HG03066 (cell line): ENCODE data around the gene CSGALNACT2.

Experiments
- ATAC-seq: cut with Tn5 transposase; IDR thresholded peaks from one replicate; pipeline ENCODE4 v1.9.1; 2021; ENCODE audit warnings: low read depth; ENCODE audit not compliant: unreplicated experiment

The CSGALNACT2 gene

DNA sequence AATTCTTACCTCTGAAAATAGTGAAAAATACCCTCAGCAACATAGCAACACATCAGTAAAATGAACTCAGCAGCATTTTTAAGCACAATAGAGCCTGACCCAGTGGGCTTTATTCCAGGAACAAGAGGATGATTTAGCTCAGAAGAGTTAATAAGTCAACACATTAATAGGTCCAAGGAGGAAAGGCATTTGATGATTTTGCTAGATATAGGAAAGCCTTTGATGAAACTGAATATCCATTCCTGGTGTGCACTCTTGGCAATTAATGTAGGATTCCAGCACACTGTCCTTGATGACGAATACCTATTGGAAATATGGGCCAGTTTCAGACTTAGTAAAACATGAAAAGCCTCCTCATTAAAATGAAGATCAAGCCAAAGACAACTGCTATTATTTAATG lies 86.1 kb downstream of the CSGALNACT2 start:
- no peak for ATAC-seq

DNA sequence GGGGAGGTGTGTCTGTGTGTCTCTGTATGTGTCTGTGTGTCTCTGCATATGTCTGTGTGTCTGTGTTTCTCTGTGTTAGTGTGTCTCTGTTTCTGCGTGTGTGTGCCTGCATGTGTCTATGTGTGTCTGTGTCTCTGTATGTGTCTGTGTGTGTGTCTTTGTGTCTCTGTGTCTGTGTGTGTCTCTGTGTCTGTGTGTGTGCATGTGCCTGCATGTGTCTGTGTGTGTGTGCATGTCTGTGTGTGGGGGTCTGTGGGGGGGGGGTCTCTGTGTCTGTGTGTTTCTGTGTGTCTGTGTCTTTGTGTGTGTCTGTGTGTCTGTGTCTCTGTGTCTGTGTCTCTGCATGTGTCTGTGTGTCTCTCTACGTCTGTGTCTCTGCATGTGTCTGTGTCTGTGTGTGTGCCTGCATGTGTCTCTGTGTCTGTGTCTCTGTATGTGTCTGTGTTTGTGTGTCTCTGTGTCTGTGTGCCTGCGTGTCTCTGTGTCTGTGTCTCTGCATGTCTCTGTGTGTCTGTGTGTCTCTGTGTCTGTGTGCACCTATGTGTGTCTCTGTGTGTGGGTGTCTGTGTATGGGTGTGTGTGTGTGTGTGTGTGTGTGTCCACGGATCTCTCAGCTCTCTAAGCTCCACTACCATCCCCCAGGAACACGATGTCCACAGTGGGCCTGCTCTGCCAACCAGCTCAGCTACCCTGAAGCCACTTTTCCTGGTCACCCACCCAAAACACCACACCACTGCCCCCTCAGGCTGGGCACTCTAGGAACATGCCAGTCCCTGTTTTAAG lies 87.0 kb downstream of the CSGALNACT2 start:
- no peak for ATAC-seq

DNA sequence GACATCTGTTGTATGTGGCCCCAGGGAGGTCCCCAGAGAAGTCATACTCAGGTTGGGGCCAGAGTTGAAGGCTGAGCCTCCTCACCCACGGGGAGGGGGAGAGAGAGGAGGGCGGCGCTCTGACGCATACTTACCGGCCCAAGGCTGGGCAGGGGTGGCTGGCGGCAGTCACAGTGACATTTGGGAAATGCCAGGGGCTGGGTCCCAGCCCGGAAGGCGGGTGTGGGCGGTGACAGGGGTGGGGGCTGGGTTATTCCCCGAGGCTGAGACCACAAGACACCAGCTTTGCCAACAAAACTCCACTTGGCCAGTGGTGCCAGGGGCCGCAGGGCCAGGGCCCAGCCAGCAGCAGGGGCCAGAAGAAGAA lies 87.5 kb downstream of the CSGALNACT2 start:
- ATAC-seq: no peak

DNA sequence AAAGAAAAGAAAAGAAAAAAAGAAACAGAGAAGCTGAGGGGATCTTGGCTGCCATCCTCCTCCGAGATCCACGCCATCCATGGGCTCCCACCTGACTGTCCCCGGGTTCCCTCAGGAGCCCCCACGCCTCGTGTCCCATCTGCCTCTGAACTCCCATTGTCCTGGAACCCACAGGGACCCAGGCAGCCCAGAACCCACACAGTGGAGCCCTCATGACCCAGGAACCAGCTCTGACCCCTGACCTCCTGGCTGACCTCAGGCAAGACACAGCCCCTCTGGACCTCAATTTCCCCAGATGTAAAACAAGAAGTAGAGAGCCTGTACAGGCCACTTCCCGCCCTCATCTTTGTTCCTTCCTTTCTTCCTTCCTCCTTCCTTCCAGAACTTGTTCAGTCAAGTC lies 88.2 kb downstream of the CSGALNACT2 start:
- no peak for ATAC-seq

DNA sequence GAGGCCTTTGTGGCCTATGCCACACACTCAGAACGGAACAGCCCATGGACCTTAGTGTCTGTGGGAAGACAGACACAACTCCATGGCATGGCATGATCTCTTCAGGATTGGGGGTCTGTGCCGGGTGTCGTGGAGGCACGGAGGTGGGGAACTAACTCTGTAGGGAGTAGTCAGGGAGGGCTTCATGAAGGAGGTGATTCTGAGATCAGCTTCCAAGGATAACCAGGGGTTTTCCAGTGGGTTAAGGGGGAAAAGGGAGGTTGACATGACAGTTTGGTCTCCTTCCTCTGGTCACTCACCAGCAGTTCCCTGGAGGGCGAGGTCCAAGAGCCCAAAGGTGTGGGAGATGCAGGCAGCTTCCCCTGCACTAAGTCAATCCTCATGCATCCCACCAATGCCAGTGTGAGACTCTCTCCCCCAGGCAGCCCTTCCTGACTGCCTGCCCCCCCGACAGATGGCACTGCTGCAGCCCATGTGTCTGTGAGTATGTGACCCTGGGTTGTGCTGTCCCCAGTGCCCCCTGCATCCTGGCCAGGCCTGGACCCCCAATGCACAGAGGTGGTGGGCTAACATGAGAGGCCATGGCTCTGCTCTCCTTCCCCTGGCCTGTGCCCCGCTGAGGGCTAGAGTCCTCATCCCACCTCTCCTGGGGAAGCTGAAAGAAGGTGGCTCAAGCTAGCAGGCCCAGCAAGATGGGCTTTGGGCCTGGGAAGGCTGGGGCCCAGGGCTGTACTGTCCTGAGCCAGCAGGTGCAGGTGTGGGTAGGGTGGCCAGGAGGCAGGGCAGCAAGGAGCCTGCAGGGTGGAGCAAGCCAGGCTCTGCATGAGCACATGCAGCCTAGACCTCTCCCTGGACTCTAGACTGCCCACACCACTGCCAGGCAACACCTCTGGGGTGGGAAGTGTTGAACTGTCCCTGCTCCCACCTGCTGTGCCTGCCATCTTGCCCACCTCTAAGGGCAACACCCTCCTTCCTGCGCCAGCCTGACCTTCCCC lies 88.9 kb downstream of the CSGALNACT2 start:
- ATAC-seq: no peak

DNA sequence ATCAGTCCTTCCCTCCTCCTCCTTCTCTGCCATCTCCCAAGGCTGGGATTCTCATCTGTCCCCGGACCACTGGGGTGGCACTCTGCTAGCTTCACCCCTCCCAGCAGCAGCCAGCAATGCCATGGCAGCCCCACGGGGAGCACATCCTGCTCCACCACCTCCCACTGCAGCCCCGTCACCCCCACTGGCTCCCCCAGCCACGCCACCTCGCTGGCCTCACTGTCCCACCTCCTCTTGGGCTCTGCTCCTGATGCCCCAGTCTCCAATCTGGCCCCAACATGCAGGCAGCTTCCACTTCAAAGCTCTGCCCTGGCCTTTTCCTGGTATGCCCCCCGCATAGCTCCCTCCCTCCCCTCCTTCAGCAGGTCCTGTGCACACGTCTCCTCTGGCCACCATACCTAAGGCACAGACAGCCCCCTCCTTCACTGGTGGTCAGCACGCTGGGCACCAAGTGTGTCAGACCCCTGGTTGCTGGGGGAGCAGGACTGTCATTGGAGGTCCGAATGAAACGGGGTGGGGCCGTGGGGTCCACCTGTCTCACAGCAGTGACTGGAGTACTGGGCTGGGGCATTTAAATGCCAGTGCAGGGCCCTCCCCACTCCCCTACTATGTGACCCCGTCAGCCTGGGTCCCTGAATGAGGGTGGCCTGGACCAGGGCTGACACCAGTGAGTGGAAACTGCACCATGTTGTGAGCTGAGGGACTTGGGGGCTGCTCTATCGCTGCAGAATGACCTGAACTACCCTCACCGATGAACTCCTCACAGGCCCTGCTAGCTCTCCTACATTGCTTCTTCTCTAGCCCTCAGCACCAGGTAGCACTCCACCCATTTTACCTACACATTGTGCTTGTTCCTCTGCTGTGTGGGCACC lies 89.9 kb downstream of the CSGALNACT2 start:
- ATAC-seq: no peak

DNA sequence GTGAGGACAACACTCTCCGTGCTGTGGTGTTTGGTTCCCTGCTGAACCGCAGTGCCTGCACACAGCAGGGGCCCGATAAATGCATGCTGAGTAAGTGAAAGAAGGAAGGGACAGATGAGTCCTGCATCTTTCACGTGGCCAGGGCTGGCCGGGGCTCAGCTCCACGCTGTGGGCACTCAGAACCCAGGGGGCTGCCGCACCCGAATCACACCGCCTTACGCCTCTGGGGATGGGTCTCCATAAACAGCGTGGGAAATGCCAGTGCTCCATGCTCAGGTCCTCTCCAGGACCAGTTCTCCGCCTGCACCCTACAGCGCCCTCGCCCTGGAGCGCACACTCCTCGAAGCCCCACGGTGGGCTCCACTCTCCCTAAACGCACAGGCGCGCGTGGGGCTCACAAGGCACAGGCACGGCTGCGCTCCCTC lies 90.5 kb downstream of the CSGALNACT2 start:
- no peak for ATAC-seq

DNA sequence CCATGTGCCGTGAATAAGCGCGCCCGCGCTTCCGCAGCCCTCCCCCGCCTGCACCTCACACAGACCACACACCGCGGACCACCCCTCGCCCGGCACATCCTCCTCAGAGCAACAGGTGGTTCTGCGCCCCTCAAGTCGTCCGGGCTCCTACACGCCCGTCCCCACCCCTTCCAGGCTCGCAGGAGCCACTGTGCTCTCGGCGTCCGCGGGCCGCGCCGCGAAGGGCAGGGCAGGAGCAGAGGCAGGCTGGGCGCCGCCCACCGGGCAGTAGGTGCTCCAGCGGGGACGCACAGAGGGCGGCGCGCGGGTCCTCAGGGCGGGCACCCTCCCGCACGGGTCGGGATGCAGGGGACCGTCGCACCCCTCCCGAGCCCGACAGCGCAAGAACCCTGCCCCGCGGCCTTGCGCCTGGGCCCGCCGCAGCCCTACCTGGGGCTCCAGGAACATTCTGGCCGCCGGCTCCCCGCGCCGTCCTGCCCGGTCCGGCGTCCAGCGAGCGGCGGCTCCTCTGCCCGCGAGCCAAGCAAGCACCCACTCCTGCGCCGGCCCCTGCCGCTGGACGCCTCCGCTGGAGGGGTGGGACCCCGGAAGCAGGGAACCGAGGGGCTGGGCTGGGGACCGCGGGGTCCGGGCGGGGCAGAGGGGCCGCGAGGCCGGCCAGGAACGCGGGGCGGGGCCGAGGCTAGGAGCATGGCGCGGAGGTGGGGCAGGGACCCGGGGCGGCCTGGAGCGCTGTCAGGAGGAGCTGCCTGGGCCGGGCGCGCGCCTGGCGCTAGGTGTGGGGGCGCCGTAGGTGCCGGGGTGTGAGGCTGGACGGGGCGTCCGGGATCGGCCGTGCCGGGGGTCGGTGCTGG lies 91.2 kb downstream of the CSGALNACT2 start:
- ATAC-seq: no peak

DNA sequence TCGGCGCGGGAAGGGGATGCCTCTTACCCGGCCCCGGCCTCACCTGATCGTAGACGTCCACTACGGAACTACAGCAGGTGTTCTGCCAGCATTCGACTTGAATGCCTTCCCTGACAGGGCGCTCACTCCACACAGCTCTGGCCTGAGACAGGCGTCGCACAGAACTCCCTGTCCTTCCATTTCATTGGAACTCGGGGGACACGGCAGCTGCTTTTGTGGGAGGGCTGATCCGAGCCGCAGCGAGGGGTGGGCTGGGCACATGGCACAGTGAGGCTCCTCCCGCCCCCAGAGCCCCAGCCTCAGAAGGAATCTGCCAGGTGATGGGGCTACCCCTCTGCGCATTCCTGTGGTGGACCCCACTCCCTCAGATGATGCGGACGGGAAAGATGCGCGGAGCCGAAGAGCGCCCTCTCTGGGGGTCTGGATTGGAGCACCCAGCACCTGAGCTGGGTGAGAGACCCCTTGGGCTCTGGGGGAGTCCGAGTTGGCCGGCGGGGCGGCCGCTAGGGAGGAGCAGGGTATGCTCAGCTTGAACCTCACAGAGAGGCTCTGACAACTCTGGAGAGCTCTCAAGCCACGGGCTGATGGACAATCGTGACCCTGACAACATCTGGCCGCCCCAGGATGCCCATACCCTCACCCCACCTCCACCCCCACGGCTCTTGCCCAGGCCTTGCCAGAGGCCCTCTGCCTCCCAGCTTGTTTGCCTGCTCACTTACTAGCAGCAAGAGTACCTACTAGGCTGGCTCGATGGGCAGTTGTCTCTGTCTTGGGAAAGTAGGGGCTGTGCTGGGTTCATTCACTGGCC lies 92.1 kb downstream of the CSGALNACT2 start:
- ATAC-seq: no peak

DNA sequence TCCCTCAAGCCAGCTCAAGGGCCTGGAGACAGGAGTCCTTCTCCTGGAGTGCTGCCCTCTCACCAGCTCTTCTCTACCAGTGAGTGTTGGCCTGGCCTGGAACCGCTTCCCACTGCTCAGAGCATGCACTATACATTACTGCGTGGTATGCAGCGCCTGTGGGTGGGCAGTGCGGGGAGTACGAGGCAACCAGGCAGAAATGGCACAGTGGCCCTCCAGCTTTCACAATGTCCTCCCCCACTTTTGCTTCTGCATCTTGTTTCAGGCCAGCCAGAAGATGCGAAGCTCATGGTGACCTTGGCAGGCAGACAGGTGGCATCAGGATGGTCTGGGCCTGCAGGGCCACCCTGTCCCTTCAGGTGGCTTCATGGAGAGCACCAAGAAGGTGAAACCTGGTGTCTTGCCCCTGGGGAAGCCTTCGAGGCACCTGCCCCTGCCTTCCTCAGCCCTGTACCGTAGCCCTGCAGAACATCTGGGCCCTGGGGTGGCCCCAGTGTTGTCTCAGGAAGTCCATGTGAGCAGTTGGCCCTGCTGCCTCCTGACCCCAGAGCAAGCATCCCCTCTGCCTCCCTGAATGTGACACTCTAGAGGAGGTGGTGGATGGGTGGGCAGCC lies 92.8 kb downstream of the CSGALNACT2 start:
- ATAC-seq: no peak

DNA sequence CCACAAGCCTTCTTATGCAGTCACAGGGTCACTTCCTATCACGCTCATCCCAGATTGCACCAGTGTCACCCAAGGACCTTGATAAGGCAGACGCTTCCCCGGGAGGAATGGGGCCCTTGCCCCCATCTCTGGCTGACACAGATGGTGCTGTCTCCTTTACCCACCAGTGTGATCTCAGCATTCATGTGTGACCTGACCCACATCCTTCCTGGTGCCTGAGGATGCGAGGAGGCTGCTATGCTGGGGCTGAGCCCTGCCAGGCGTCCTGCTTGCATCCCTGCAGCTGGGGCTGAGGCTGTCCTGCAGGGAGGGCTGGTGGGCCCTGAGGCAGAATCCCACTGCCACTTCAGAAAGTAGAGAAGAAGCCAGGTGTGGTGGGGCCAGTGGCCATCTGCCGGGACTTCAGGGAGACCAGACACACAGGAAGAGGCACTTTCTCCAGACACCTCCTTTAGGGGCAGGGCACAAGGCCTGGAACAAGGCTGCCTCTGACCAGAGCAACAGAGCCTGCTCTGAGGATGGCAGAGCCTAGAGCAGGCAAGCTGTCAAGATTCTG lies 93.4 kb downstream of the CSGALNACT2 start:
- no peak for ATAC-seq

DNA sequence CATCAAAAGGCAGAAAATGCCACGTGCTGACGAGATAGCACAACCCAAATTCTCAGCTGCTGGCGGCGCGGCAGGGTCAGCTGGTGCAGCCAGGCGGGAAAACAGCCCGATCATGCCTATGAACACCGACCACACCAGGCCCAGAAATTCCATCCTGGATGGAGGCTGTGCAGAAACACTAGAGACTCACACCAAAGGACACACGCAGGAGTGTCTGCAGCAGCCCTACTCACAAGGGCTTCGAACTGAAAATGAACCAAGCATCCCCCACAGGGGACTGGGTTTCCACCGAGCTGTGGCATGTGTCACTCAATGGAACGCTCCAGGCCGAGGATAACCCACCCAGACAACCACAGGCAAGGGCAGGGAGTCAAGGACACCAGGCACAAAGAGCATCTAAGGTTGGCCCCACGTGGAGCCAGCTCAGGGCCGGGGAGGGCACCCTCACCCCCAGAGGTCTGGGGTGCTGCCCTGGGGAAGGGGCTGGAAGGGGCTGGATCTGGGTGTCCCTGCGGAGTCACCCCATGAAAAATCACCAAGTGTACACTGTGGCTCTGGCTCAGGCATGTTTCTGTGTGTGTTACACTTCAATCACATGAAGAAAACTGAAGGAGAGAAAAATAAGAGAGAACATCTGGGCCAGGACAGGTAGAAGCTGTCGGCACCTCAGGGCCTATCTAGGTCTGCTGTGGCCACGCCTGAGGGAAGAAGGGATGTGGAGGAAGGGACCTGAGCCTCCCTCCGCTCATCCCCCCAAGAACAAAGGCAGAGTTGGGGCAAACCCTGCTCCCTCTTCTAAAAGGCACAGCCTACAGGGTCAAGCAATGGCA lies 95.6 kb downstream of the CSGALNACT2 start:
- ATAC-seq: no peak

DNA sequence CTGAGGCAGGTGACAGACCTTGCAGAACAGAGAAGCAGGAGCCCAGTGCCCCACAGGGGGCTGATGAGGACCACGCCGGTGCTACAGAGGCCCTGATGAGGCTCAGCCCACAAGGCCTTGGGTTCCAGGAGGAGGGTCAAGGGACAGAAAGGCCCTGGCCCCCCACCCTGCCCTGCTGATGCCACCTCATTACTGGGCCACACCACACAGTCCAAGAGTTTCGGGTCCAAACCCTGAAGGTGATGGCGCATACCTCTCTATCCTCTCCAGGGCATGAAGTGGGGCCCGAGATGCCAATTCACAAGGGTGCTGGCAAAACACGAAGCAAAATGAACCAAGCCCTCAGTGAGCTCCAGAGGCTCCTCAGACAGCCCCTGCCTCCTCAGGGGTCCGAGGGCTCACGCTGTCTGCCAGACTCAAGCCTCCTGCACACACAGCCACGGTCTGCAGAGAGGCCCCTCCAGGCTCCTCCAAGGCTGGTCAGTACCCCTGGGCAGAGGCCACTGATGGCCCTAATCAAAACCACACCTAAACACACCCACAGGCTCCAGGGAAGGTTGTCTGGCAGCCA lies 96.3 kb downstream of the CSGALNACT2 start:
- ATAC-seq: no peak
